Measurements from ENCODE around the gene DNAJB6.

DNA sequence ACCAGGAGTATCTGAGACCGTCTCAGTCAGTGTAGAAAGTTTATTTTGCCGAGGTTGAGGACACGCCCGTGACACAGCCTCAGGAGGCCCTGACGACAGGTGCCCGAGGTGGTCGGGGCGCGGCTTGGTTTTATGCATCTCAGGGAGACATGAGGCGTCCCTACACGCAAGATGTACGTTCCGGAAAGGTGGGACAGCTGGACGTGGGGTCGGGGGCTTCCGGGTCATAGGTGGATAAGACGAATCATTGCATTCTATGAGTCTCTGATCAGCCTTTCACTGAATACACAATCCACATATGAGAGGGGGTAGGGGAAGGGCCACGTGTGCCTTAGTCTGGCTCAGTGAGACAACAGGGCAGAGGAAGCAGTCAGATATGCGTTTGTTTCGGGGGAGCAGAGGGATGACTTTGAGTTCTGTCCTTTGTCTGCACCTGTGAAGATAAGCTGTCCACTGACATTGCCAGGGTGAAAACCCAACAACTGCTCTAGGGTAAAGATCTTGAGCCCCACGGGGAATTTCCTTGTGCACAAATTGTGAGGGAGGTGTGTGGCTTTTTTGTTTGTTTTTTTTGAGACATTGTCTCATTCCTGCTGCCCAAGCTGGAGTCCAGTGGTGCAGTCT lies 66.2 kb downstream of the DNAJB6 start:
- TF ChIP-seq, protein P1, sequence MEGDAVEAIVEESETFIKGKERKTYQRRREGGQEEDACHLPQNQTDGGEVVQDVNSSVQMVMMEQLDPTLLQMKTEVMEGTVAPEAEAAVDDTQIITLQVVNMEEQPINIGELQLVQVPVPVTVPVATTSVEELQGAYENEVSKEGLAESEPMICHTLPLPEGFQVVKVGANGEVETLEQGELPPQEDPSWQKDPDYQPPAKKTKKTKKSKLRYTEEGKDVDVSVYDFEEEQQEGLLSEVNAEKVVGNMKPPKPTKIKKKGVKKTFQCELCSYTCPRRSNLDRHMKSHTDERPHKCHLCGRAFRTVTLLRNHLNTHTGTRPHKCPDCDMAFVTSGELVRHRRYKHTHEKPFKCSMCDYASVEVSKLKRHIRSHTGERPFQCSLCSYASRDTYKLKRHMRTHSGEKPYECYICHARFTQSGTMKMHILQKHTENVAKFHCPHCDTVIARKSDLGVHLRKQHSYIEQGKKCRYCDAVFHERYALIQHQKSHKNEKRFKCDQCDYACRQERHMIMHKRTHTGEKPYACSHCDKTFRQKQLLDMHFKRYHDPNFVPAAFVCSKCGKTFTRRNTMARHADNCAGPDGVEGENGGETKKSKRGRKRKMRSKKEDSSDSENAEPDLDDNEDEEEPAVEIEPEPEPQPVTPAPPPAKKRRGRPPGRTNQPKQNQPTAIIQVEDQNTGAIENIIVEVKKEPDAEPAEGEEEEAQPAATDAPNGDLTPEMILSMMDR (conservative IDR thresholded peaks at IDR 0.05; ENCODE audit: low read length): no peak
- no peak for TF ChIP-seq EZH2phosphoT487 (IDR thresholded peaks at IDR 0.05; ENCODE audit: borderline replicate concordance, low read depth, low read length)
